ENCODE results near the gene DNAH10.

DNA sequence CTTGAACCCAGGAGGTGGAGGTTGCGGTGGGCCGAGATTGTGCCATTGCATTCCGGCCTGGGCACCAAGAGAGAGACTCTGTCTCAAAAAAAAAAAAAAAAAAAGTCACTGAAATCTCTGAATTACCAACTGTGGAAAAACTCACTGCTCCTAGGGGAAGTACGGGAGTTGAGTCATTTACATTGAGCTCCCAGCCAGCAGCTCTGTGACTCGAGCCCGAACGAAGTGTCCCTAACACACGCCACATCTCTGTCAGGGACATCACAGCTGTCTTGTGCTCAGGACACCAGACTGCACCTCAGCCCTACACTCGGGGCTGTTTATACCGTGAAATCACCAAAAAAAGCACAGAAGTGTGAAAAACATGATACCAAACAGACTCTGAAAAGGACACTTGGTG lies 28.9 kb upstream of the DNAH10 start:
- no peak for TF ChIP-seq EZH2 (IDR thresholded peaks at IDR 0.05; ENCODE audit: insufficient read depth, poor library complexity, severe bottlenecking)
- TF ChIP-seq EZH2phosphoT487 (IDR thresholded peaks at IDR 0.05; ENCODE audit: insufficient read depth, low read depth): no peak
